HG03354 (cell line): ENCODE data around the gene FCHSD1.
A peak's percentile ranks its signal among the peaks of the same experiment; 100 is the strongest.

Experiments
- ATAC-seq: cut with Tn5 transposase; IDR thresholded peaks from one replicate; pipeline ENCODE4 v1.9.1; 2021; ENCODE audit warnings: mild to moderate bottlenecking; ENCODE audit not compliant: unreplicated experiment, poor library complexity, severe bottlenecking

FCHSD1 gene

DNA sequence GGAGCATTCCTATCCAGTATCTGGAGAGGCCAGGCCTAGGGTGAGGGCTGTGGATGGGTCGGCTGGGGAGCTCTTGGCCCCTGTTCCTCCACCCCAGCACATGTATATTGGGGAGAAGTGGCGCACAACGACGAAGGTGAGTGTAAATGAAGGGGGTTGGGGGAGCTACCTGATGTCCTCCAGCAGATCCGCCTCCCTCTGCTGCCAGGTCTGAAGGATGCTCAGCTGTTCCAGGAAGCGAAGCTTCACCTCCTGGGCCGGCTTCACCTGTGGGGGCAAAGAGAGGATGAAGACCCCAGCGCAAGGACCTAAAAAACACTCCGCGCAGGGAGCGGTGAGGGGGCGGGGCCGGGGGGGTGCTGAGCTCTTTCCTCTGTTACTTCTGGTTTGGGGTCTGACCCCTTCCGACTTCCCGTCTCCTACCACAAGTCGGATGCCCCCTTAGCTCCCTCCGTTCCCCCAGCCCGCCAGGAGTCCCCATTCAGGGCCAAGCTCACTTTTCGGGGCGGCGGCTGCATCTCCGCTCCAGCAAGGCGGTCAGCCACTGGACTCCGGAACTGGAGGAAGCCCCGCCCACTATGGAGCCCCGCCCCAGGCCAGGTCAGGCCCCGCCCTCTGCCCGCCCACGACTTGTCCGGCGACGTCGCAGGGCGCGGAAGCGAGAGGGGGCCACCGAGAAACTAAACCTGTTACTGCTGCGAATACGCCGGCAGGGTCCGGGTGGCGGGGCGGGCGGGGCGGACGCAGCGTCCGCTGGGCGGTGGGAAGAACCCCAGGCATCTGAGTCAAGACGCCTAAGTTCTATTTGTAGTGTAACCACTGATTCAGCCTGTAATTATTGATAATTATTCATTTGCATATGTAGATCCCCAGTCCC, at the start of gene FCHSD1:
TSS of gene FCHSD1 (minus strand) at position 568 of the 877 bp plus-strand sequence. CDS start at position 518, 50 bp downstream.
- peak; percentile 98 for ATAC-seq

DNA sequence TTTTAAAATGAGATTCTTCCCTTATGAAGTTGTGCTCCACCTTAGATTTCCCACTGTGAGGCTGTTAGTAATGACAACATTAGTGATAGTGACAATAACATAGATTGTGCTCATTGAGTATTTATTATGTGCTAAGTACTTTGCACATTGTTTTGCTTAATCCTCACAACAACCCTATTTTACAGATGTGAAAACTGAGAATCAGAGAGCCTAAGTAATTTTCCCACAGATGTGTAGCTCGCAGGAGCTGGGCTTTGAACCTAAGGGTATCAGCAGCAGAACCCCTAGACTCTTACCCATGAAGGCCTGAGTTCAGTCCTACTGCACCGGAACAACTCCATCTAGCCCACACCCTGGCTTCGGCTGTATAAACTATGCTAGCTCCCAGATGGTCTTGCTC, 46.4 kb upstream of the FCHSD1 start:
- ATAC-seq, result no peak

DNA sequence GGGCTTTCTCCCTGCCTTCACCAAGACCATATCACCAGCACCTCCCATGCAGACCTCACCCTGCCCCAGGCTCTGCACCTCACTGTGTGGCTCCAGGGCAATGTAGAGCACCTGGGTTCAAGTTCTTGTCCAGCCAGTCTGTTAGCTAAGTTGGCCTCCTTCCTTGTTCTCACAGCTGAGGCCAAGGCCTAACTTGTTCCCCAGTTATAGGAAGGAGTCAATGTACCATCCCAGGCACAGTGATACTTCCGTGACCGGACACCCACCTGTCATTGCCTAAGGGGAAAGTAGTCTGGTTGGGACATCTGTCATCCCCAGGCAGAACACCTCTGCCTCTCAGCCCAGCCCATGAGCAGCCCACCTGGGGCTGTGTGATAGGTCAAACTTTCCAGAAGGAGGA, 45.2 kb upstream of the FCHSD1 start:
- no peak for ATAC-seq

DNA sequence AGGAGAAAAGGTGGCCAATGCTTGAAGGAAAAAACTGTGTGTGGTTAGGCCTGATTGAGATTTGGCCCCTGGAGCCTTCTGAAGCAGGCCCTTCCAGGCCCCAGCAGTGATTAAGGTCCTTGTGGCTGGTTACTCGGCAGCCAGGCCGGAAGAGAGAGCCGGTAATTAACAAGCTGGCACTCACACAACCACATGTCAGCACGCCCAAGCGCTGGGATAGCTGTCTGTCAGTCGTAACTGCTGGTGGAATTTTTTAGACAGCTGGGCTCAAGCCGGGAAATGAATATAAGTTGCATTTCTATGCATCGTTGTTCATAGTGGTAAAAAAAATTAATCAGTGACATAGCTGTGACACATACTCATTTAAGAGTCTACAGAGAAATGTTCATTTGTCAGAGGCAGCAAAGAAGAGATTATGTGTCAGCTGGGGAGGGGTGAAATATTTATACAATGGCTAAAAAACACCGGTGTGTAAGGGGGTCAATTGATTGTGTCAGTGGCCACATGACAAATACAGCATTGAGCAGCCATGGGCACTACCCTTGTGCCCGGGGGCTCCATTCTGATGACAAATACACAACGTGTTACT, 44.5 kb upstream of the FCHSD1 start:
- no peak for ATAC-seq

DNA sequence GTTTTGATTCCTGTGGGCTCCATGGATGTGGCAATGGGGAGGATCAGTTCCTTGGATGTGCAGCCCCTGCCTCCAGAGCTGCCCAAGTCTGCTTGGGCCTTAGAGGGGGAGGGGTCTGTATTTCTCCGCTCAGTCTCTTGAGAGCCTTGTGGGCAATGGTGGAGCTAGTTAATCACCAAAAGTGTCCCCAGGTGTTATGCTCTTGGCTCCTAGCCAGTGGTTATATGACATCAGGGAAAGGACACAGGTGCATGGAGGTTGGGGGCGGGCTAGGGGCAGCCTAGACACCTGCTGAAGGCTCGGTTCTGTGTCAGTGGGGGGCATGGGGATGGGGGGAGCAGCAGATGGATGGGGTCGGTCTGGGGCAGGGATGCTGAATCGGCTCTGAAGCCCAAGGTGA, 43.3 kb upstream of the FCHSD1 start:
- ATAC-seq, result no peak

DNA sequence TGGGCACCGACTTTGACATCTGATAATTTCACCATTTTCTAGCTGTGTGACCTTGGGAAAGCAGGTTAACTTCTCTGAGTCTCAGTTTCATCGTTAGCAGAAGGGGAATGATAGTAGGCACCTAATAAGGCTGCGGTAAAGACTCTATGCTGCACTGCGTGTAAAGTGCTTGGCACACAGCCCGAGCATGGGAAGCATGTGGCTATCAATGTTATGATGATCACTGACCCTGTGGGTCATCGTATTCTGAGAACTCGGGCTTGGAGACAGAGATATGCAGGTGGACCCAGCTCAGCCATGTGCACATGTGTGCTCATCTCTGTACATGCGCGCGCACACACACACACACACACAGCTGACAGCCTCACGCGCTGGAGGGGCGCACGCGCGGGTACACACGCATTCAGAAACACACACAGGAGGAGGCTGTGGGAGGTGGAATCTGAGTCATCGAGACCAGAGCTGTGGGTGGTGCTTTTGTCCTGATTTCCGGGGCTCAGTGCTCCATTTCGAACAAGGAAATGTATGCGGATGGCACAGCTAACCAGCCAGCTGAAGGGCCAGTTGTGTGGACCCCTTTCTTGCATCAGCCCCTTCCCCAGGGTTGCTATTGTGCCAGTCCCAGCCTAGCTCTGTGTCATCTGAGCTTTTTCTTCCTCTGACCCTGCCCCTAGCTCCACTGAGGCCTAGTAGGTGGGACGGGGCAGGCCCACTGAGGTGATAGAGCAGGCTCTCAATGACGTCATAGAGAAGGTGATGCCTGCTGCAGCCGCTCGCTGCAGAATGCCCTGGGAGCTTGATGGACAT, 41.9 kb upstream of the FCHSD1 start:
- ATAC-seq, result no peak

DNA sequence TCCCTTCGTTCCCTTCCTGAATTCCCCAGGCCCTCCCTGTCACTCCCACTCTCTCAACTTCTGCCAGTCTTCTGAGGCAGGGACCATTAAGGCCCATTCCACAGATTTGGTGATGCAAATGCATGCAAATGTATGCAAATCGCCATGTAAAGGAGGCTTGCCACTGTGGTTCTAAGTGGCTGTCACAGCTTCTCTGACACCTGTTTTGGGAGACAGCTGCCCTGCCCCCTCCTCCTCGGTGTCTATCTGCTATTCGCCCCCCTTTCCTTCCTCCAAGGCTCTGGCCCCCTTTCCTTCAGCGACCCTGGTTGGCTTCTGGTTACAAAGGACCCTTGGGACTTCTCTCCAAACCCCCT, 41.3 kb upstream of the FCHSD1 start:
- peak; percentile 15 for ATAC-seq

DNA sequence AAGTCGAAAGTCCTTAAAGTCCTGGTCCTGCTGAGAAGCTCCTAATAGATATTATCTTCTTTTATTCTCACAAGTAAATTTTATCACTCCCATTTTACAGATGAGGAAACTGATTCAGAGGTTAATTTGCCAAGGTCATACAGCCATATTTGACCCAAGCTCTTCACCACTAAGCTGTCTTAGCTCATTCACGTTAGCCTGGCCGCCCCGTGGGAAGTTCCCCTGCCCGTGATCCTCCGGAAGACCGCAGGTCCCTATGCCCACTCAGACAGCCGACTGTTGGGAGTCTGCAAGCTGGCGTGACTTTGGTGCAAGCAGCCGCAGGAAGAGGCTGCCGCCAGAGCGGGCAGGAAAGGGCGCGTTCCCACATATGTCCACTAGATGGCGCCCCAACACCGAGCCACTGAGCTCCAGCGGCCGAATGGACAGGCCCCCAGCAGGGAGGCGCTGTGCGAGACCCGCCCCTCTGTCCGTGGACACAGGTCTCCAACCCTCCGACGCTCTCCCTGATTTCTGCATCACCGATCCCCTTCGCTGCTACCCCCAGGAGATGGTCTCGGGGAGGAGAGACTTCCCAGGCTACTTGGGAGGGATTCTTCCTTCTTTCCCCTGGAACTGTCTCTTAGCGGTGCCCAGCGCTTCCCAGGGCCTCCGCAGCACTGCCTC, 40.8 kb upstream of the FCHSD1 start:
- ATAC-seq, result peak; percentile 92

DNA sequence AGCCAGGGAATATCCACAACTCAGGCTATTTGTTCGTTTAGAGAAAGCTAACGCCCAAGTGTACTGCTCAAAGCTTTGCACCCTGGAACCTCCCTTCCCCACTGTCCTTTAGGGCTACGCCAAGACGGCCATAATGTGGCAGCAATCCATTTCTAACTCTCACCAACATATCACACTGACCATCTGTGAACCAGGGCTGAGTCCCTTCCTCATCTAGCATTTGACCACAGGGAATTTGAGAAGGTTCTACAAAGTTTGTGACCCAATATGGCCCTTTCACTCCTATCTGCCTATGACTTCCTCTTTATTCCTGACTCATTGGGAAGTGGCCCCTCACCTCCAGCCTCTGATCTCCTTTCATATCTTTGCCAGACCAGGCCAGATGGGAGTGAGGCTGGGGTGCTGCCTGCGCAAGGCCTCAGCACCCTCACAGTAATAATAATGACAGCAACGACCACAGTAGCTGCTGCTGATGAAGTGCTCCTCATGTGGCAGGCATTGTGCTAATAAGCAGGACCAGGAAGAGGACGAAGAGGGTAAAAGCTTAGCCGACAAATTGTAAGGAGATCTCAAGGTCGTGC, 40.2 kb upstream of the FCHSD1 start:
- no peak for ATAC-seq

DNA sequence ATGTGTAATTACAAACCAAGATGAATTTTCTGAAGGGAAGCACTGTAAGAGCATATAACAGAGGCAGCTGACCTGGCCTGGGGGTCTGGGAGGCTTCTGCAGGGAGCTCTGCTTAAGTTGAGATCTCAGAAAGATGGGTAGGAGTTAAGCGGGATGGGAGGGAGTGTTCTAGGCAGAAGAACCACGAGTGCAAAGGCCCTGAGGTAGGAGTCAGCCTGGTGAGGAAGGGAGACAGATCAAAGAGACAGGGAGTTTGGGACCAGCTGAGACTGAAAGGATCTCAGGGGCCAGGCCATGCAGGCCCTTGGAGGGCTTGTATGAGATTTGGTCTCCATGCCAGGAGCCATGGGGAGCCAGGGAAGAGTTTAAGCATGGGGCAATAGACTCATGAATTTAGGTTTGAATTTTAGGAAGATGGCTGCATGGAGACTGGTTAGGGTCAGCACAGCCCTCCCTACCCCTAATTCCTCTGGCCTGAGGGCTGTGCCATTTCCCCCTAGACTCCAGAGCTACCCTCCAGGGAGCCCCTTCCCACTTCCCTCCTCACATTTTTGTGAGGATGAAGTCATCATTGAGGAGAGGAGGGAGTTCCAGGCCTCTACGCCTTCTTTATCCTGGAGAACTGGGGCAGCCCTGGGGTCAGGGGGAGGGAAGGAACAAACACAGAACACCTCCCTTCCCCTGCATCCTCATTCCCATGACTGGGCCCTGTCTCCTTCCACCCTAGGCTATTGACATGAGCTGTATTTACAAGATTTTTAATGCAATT, 35.6 kb upstream of the FCHSD1 start:
- no peak for ATAC-seq

DNA sequence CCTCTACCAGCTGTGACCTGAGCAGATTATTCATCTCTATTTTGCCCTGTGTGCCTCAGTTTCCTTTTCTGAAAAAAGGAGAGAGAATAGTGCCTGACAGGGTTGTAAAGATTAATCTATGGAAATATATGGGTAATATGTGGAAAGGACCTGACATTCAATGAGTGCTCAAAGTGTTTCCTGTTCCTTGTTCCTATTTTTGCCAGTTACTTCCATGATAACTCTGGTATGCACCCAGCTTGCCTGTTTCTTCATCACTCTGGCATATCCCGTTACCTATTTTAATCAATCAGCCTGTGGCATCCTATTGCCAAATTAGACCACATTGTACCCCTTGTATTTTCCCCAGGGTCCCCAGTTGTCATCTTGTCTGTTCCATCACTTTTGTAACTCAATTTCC, 34.4 kb upstream of the FCHSD1 start:
- no peak for ATAC-seq

DNA sequence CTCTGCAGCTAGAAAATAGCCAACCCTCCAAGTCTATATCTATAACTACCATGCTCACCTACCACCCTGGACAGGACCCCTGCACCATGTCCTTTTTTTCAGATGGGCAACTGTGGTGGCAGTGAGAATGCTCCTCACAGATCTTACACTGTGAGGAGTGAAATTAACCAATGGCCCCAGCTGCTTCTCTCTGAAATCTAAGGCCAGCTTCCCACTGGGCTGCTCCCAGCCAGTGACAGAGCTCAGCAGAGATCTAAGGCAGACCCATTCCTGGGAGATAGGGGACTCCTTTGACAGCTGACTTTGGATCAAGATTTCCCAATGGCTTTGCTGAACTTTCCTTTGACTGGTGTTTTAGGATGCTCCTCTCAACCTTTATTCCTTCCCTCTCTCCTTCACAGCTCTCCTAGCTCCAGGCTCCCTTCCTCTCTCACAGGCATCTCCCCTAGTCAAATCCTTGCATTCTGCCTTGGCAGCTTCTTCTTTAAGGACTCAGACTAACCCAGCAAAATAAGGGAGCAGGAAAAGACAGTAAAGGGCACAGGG, 32.5 kb upstream of the FCHSD1 start:
- no peak for ATAC-seq

DNA sequence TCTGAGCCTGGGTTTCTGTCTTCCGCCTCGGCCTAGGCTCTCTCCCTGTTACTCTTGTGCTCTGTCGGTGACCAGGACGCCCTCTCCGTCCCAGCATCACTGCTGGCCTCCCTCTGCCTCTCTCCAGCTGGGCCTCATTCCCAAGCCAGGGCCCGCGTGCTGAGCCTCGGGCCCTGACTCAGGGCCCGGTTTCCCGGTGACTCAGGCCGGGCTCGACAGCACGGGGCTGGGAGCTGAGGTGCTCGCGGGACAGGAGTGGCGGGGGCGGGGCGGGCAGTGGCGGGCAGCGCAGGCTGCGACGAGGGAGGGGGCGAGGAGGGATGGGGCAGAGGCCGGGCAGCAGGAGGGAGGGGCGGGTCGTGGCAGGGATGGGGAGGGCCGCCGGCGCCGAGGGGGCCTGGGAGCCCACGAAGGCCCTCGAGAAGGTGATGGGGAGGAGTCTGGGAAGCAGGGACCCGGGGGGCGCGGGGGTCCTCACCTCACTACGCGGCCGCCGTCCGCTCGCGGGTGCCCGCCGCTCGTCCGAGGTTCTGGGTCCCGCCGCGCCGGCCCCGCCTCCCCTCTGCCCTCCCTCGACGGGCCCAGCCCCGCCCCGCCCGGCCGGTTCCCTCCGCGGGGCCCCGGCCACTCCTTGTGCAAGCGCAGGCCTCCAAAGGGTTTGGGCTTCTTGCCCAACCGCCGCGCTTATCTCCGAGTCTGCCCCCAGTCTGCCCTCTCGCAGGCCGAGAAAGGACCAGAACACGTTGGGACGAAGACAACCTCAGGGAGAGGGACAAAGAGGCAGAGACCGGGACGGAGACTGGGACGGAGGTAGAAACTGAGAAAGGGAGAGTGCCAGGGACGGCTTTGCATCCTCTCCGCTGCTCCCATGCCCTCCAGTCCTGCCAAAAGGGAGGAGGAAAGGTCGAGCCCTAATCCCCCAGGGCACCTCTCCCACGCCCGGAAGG, 30.8 kb upstream of the FCHSD1 start, which contains the start of gene ARAP3:
TSS of gene ARAP3 (minus strand) at position 536 of the 947 bp plus-strand sequence. CDS start 1,744 bp downstream, outside the sequence.
- ATAC-seq, result no peak

DNA sequence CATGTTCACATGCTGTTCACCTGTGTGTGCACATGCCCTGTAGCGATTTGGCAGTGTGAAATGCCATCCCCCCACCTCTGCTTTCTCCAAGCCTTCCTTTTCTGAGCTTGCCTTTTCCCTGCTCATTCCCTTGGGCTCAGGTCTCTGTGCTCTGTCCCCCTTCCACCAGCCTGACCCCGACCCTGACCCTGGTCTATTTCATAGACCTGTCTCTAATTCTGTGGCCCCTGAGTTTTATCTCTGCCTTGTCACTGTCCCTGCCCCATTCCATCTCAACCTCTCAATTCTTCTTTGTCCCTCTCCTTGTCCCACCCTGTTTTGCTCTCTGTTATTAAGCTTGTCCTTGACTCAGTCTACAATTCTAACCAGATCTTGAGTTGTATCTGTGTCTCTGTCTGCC, 30.1 kb upstream of the FCHSD1 start:
- no peak for ATAC-seq

DNA sequence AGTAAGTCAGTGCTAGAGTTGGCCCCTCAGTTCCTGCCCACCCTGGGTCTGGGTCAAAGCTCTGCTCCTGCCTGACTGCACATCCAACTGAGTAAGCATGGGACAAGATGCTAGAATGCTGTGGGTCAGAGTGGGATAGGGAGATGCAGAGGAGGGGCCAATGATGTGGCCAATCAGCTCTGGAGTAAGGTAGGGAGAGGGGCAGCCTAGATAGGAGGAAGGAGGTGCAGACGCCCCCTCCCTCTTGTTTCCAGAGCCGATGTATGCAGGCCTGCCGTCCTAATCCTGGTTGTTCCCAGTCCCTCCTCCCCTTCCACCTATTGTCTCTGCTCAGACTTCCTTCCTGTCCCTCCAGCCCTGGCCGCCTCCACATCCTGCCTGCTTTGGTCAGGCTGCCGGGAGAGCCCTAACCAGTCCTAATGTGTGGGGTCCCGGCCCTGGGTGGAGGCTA, 29.6 kb upstream of the FCHSD1 start:
- no peak for ATAC-seq

DNA sequence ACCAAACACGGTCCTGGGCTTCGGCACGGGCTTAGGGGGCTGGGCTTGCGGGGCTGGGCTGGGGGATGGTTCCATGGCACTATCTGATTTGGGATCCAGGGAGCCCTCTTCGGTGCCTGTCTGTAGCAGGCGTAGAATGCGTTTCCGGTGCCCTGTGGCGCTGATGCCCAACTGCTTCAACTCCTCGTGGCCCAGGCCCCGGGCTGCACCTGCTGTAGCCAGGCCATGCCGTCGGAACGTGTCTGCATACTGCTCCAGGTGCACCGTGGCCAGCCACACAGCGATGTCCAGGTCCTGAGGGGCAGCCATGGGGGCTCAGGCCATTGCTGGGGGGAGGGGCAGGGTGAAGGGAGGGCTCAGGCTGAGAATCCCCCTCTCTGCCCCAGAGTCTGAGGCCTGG, 29.0 kb upstream of the FCHSD1 start:
- ATAC-seq, result no peak

DNA sequence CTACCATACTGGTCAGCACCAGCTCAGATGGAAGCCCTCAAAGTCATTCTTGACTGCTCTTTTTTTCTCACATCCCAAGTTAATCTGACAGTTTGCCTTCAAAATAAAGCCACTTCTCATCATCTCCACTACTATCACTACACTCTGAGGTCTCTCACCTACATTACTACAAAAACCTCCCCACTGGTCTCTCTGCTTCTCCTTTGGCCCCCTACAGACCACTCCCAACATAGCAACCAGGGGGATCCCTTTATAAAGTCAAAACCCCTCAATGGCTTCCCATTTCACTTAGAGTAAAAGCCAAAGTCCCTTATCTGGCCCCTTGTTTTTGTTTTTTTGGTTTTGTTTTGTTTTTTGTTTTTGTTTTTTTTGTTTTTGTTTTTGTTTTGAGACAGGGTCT, 26.2 kb upstream of the FCHSD1 start:
- ATAC-seq, result peak; percentile 56

DNA sequence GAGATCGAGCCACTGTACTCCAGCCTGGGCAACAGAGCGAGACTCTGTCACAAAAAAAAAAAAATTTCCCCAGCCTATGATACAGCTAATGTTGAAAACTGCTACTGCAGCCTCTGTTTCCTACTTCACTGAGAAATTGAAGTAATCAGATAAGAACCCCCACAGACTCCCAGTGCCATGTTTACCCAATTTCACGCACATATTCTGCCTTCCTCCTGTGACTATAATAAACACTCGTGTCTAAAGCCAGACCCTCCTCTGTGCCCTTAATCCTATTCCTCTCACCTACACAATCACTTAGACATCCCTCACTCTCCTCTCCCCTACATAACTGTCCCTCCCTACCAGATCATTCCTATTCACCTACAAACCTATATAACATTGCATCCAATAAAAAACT, 24.5 kb upstream of the FCHSD1 start:
- no peak for ATAC-seq
